ENCODE data around the gene RARB.

GRCh38 chr3:25405335-25405734 is 22.7 kb upstream of the RARB start:
- TF ChIP-seq CTCF (IDR thresholded peaks at IDR 0.05; ENCODE audit: insufficient read depth, low read length) (no peak), POLR2AphosphoS5 (IDR thresholded peaks at IDR 0.05; ENCODE audit: low read depth) (no peak), REST (IDR thresholded peaks at IDR 0.05; ENCODE audit: insufficient replicate concordance, low read depth) (no peak), GABPA (IDR thresholded peaks at IDR 0.05; ENCODE audit: low read depth) (no peak), SPI1 (IDR thresholded peaks at IDR 0.05; ENCODE audit: borderline replicate concordance, low read depth) (no peak)
